GM18505 (cell line): ENCODE measurements around the gene SORBS2.

Experiments used
- ATAC-seq: cut with Tn5 transposase; IDR thresholded peaks from one replicate; pipeline ENCODE4 v1.9.1; 2021; ENCODE audit not compliant: unreplicated experiment
- POLR2A ChIP-seq: IDR thresholded peaks from 4 replicates; pipeline ENCODE4 v1.6.1; 2011; ENCODE audit warnings: borderline replicate concordance; ENCODE audit not compliant: insufficient read depth, insufficient read length; ENCODE audit errors: extremely low read depth

SORBS2 gene

GRCh38 chr4:185839770-185840169, 27.8 kb upstream of the SORBS2 start:
- ATAC-seq = no peak
- TF ChIP-seq POLR2A = no peak

GRCh38 chr4:185839194-185839712, 27.3 kb upstream of the SORBS2 start:
- ATAC-seq = no peak
- TF ChIP-seq POLR2A = no peak

- TF ChIP-seq POLR2A = no peak
- no peak for ATAC-seq
Measured at GRCh38 chr4:185838514-185839193, 26.7 kb upstream of the SORBS2 start.

DNA sequence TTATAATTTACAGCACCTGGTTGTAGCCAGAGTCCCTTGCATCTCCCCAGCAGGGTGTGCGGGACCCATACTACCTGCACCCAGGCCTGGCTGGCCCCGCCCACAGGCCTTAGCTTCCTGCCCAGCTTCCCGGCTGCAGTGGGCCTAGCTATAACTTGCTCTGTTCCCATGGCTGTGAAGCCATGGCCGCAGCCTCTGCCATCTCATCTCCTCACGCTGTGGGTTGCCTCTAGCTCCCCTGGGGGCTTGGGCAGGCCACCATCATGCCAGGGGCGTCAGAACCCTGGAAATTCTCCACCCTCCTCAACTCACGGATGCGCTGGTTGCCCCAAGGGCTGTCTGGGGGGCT, 26.1 kb upstream of the SORBS2 start:
- no peak for ATAC-seq
- no peak for TF ChIP-seq POLR2A

DNA sequence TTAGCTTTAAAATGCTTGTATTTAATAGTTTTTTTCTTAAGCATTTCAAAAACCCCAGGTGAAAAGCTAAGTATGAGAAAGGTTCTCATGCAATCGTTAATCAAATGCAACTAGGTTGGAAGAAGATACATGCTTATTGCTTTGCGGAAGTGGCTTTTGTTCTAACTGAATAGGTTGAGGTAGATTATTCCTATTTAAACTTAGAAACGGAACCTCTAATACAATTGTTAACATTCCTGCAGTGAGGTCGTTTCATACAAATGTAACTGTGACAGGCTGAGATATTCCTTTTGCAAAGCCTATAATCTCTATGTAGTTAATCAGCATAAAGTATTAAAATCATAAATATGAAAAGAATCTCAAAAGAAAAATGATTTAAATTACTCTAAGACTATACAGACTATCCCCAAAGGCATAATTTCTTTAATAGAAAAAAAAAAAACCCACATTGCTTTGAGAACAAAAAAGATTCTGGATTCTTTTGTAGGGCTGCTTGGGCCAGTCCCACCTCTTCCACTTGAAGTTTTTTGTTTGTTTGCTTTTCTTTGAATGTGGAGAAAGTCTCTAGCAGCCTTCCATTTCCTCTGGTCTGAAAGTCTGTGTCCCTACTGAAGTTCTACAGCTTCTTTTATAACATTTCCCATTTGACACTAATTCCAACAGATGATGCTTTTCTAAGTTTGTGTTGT, 25.6 kb upstream of the SORBS2 start:
- no peak for TF ChIP-seq POLR2A
- ATAC-seq = no peak

DNA sequence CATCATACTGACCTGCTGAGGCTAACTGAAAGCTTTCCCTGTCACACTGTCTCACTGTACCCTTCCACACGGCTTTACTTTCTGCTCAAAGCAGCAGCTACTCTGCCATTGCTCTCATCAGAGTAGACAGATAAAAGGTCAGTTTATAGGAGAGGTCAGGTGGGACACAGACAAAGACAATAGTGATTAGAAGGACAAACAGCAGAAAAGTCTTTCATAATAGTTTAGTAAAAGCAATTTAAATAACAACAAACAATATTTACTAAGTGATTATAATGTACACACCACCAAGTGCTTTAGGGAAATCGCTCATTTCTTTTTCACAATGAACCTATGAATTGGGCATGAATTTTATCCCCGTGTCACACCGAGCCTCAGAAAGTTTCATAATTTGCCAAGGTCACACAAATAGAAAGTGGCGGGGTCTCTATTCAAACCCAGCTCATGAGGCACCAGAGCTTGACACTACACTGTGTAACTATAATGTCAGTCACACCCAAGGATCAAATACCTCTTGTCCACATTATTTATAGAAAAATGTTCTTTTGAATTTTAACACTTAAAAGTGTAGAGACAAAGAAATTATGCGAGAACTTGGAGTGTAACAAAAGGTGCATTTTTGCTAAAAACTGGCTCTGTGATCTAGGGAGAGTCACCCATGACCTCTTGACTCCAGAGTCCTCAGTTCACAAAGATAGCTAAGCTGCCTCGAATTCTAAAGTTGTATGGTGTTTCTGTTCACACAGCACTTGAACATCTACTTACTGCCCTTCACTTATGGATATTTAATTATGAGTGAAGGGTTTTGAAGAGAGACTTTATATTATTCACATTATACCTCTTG, 24.5 kb upstream of the SORBS2 start:
- no peak for ATAC-seq
- no peak for TF ChIP-seq POLR2A

GRCh38 chr4:185835814-185836213, 23.8 kb upstream of the SORBS2 start:
- ATAC-seq = no peak
- TF ChIP-seq POLR2A = no peak

- TF ChIP-seq POLR2A = no peak
- no peak for ATAC-seq
Measured at GRCh38 chr4:185835336-185835735, 23.3 kb upstream of the SORBS2 start.

DNA sequence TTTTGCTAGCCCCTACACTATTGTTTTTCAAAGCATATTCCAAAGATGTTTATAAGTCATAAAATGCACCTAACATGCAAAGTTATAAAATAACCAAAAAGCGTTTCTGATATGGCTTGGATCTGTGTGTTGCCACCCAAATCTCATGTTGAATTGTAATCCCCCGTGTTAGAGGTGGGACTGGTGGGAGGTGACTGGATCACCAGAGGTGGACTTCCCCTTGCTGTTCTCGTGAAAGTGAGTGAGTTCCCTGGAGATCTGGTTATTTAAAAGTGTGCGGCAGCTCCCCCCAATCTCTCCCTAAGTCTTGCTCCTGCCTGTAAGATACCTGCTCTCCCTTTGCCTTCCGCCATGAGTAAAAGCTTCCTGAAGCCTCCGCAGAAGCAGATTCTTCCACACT, 22.8 kb upstream of the SORBS2 start:
- no peak for ATAC-seq
- TF ChIP-seq POLR2A = no peak

GRCh38 chr4:185834088-185834487, 22.1 kb upstream of the SORBS2 start:
- no peak for ATAC-seq
- no peak for TF ChIP-seq POLR2A

DNA sequence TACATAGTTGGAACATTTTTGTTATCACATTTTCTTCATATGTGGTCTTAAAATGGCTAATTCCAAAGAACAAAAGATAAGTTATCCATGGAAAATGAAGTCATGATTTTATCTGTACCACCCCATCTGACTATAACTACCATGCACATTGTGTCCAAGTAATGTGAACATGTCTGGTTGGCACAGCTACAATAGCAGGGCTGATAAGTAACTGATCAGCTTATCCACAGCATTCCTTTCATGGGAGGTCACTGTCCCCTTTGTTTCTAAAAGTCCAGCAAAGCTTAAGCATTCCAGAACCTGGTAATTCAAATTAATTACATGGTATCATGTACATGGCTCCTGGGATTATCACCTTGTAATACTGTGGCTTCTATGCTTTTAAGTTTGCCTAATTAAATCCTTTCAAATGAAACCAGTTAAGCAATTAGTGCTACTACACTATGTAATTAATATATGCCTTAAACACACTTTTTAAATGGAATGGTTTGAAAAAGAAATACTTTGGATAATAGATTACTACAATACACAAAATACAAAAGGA, 21.1 kb upstream of the SORBS2 start:
- no peak for ATAC-seq
- TF ChIP-seq POLR2A = no peak

DNA sequence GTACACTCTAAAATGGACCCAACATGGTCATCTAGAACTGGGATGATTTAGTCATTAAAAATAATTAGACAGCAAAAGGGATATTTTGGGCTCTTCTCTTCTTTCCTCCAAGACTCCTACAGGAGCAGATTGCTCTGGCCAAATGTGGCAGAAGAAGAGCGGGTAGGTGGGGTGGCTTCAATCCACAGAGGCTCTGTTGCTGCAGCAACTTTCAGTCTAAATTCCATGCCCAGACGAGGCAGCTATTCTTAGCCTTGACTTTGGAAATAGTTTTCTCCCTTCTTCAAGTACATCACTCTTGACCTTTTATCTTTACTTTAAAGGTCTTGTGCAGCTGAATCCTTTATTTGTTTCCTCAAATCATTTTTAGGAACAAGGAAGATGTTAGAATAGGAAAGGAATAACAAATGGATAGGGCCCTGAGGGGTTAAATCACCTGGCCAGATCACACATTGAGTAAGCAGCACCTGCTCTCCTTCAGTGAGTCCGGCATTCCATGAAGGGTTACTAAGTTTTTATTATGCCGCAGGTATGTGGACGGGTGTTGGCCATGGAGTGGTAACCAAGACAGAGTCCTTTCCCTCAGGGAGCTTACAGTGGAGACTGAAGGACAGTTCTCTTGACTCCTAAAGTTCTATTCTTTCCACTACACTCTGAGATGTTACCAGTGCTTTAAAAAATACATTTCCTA, 19.3 kb upstream of the SORBS2 start:
- no peak for ATAC-seq

DNA sequence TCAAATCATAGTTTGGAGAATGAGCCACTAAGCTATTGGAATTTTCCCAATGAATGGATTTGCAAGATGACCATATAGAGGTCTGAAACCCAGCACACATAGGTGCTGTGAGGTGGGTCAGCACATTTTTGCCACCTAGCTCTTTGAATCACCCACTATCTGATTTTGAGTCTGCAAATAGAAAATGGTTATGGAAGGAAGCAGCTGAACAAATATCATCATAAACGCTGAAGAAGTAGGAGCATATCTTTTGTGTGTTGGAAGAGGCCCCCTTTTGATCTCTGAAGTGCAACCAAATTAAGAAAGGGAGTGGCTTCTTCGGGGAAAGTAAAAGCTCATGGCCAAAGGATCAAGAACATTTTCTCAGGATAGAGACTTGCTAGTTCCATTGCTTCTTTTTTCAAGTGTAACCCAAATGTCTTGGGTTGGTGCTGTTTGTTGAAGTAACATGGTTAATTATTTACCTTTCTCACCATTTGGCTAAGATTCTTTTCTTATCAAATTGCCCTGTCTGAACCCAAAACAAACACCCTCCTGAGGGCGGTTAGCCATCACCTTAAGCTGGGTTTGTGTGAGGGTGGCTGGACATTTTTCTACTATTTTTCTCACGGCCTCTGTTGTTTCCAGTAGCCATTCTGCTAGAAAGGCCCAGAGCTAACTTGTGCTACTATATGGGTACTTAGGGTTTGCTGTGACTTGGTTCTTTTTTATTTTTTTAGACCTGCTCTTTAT, 18.4 kb upstream of the SORBS2 start:
- TF ChIP-seq POLR2A = no peak
- ATAC-seq = no peak

More for the DNA sequence above, 19.3 kb upstream of the SORBS2 start:
- no peak for TF ChIP-seq POLR2A

DNA sequence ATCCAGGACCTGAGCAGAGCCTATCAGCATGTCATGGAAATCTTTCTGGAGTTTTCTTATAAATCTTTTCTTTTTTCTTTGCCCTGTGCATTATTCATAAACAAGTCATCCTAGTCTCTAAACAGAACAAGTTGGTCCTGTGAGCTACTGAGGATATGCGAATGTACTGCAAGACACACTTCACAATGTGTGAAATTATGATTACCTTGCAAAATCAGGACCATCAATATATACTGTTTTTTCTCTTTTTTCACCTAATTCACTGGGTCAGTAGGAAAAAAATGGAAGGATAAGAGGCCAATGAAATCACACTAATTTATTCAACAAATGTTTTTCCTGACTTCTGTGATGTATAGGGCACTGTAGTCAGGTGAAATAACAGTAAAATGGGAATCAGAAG, 14.4 kb upstream of the SORBS2 start:
- no peak for ATAC-seq
- TF ChIP-seq POLR2A = no peak
